Lower leg skin (tissue), 4 donors: ENCODE measurements around the gene ABCF2. TPM values are rescaled to one million over a fixed set of nuclear protein-coding genes. Genes with fewer than 3 reads are reported as not detected.

Experiments used
- DNase-seq, 2 donors: peaks; one replicate each; pipeline ENCODE4 v3.0.0-alpha.2; 2019; ENCODE audit warnings: low spot score in 2 of 2
- H3K4me3 ChIP-seq: fragments of 200-600 bp; sonication (generic); 2 replicates; pipeline ENCODE4 v1.5.1; 2017; ENCODE audit warnings: mild to moderate bottlenecking, low read depth; ENCODE audit not compliant: poor library complexity, severe bottlenecking
- CTCF ChIP-seq, 3 donors: fragments of 450-650 bp; IDR thresholded peaks; one replicate each; pipeline ENCODE4 v1.5.1; 2016; ENCODE audit warnings: antibody characterized with exemption in 3 of 3, mild to moderate bottlenecking in 3 of 3, moderate library complexity in 2 of 3
- POLR2A ChIP-seq, 2 donors: fragments of 450-650 bp; IDR thresholded peaks; one replicate each; pipeline ENCODE4 v1.6.1; 2016 to 2017; ENCODE audit warnings: antibody characterized with exemption in 2 of 2, mild to moderate bottlenecking in 1 of 2, moderate library complexity in 1 of 2
- WGBS, 2 donors: methylation state at CpG; one replicate each; pipeline ENCODE4 v1.1.5; 2018; 5-methylcytosine and 5-hydroxymethylcytosine counted together
- intact Hi-C: fragments of 100-400 bp; cut with DNase I; formaldehyde crosslinking; loops from one replicate; pipeline ENCODE4 v1.15.0; 2023; ENCODE audit warnings: low total_unique reads
- total RNA-seq, 4 donors: library from RNA; depleted of rRNA; stranded (reverse); fragments of >200 nt; gene quantifications; one replicate each; pipeline ENCODE4 v1.1.0, GENCODE V29; 2016

Gene ABCF2
- total RNA-seq, 4 donors from 2014 or later, result 16.4 to 267 (median 29.1) TPM

- intact Hi-C loops, result no loop called here
- H3K4me3 ChIP-seq, result no peak overlapping the region
- TF ChIP-seq CTCF (IDR thresholded peaks at IDR 0.05) (no peak), POLR2A (IDR thresholded peaks at IDR 0.05) (no peak)
- 67 to 88% methylated on average over 7 of the region's 7 CpGs for WGBS, 2 donors
- DNase-seq, result no peak
Observed at GRCh38 chr7:151255390-151255789, 28.4 kb upstream of the ABCF2 start.

- 84 to 88% methylated on average over 11 of the region's 11 CpGs for WGBS, 2 donors
- DNase-seq, result no peak
- intact Hi-C loops, result no loop called here
Observed at GRCh38 chr7:151254851-151255250, 27.8 kb upstream of the ABCF2 start.

GRCh38 chr7:151254316-151254715, 27.3 kb upstream of the ABCF2 start:
- no peak overlapping the region for H3K4me3 ChIP-seq
- DNase-seq, result no peak
- 75 to 89% methylated on average over 7 of the region's 7 CpGs for WGBS, 2 donors
- TF ChIP-seq POLR2A (IDR thresholded peaks at IDR 0.05) (no peak), CTCF (IDR thresholded peaks at IDR 0.05) (no peak)
- intact Hi-C loops, result no loop called here

More at GRCh38 chr7:151254851-151255250, 27.8 kb upstream of the ABCF2 start:
- H3K4me3 ChIP-seq, result no peak overlapping the region
- TF ChIP-seq CTCF (IDR thresholded peaks at IDR 0.05) (no peak), POLR2A (IDR thresholded peaks at IDR 0.05) (no peak)

- TF ChIP-seq POLR2A (IDR thresholded peaks at IDR 0.05) (no peak), CTCF (IDR thresholded peaks at IDR 0.05) (no peak)
- 70 to 76% methylated on average over 16 to 17 of the region's 17 CpGs for WGBS, 2 donors
- no peak for DNase-seq
- intact Hi-C loops, result no loop called here
- no peak overlapping the region for H3K4me3 ChIP-seq
Observed at GRCh38 chr7:151252961-151253711, 26.1 kb upstream of the ABCF2 start.

- 38 to 48% methylated on average over 9 of the region's 9 CpGs for WGBS, 2 donors
- DNase-seq, result no peak
- H3K4me3 ChIP-seq, result no peak overlapping the region
- TF ChIP-seq CTCF (IDR thresholded peaks at IDR 0.05) (no peak), POLR2A (IDR thresholded peaks at IDR 0.05) (no peak)
- intact Hi-C loops, result no loop called here
Observed at GRCh38 chr7:151252561-151252835, 25.5 kb upstream of the ABCF2 start.
